K562 (cell line): ENCODE measurements around the gene FOS. TPM values are rescaled to one million over a fixed set of nuclear protein-coding genes. Genes with fewer than 3 reads are reported as not detected.
"Not testable (repeated sequence)": the region's sequence is repeated elsewhere in the genome, so short reads cannot be mapped to it uniquely, and the experiment has no call there.

ENCODE experiments used
- ATAC-seq: fragments of 200-7000 bp; cut with Tn5 transposase; 3 replicates; pipeline ENCODE4 v1.9.1; 2020; ENCODE audit warnings: moderate library complexity
- BruUV-seq: library from RNA; stranded (reverse); fragments of 400-500 nt; replicated peaks from 2 replicates; lab custom pipeline; 2021; lab: Mats Ljungman, UMichigan
- CTCF ChIA-PET: fragments of 300-600 bp; formaldehyde crosslinking; extraction: SDS; loops from one replicate; lab custom pipeline; 2021; ENCODE audit warnings: low intra/inter-chr PET ratio; lab: Yijun Ruan, JAX
- POLR2A ChIA-PET: fragments of 300-600, 350-650 bp; sonication (Branson Sonifier 250); formaldehyde crosslinking; extraction: SDS; loops from one replicate; lab custom pipeline; 2021; ENCODE audit warnings: antibody characterized with exemption, inconsistent platforms; lab: Yijun Ruan, JAX
- DNase-seq, 4 experiments: peaks; one replicate each; pipeline versions ENCODE4 v3.0.0 to v3.0.0-alpha.2; 2011 to 2018; ENCODE audit warnings: low spot score in 3 of 4, mixed read lengths in 3 of 4; ENCODE audit errors: extremely low read depth in 1 of 4
- FAIRE-seq: peaks from 2 replicates; lab custom pipeline; 2011; peaks lifted over from hg19 to GRCh38; lab: Jason Lieb, UNC
- H2AFZ ChIP-seq: 2 replicates; pipeline ENCODE4 v1.6.0; 2011; ENCODE audit warnings: low read depth, low read length, control low read depth, inconsistent platforms
- H3K27ac ChIP-seq: fragments of 200-600 bp; 3 replicates; pipeline ENCODE4 v1.8.0; 2011; ENCODE audit warnings: low read depth, mild to moderate bottlenecking, control low read depth, inconsistent platforms, low read length, moderate library complexity, mixed read lengths; ENCODE audit errors: extremely low read depth
- H3K27me3 ChIP-seq, 2 experiments: fragments of 300-600 bp in 1 of 2; 2 replicates in 1 of 2; 3 replicates in 1 of 2; pipeline versions ENCODE4 v1.6.0 to v1.8.0; 2011; ENCODE audit warnings: inconsistent platforms in 2 of 2, low read length in 2 of 2, mild to moderate bottlenecking in 1 of 2, mixed read lengths in 1 of 2, moderate library complexity in 1 of 2; ENCODE audit not compliant: control insufficient read depth in 2 of 2, insufficient read depth in 2 of 2
- H3K36me3 ChIP-seq: fragments of 300-600 bp; 3 replicates; pipeline ENCODE4 v1.8.0; 2011; ENCODE audit warnings: mild to moderate bottlenecking, low read length, inconsistent platforms; ENCODE audit not compliant: control insufficient read depth, insufficient read depth
- H3K4me1 ChIP-seq, 2 experiments: fragments of 200-600 bp in 1 of 2; replicated peaks in 1 of 2; 2 replicates in 1 of 2; 3 replicates in 1 of 2; pipeline versions ENCODE4 v1.5.1 to v1.8.0; 2011; ENCODE audit warnings: inconsistent platforms in 2 of 2, low read length in 2 of 2, mild to moderate bottlenecking in 1 of 2, mixed read lengths in 1 of 2, moderate library complexity in 1 of 2; ENCODE audit not compliant: control insufficient read depth in 2 of 2, insufficient read depth in 2 of 2
- H3K4me2 ChIP-seq: 2 replicates; pipeline ENCODE4 v1.6.1; 2011; ENCODE audit warnings: low read length, control low read depth, inconsistent platforms, mixed read lengths; ENCODE audit not compliant: insufficient read depth
- H3K4me3 ChIP-seq: fragments of 200-600 bp; sonication (generic), shearing (Covaris generic); 2 replicates; pipeline ENCODE4 v1.5.1; 2016; ENCODE audit warnings: control low read depth, inconsistent platforms
- H3K79me2 ChIP-seq: fragments of 200-600 bp; 3 replicates; pipeline ENCODE4 v1.8.0; 2011; ENCODE audit warnings: low read length, inconsistent platforms; ENCODE audit not compliant: control insufficient read depth, insufficient read depth
- H3K9ac ChIP-seq, 2 experiments: 2 replicates each; pipeline versions ENCODE4 v1.6.0 to v1.6.1; 2011; ENCODE audit warnings: low read depth in 2 of 2, low read length in 2 of 2, control low read depth in 1 of 2, inconsistent platforms in 1 of 2, mild to moderate bottlenecking in 1 of 2, mixed read lengths in 1 of 2; ENCODE audit not compliant: insufficient read depth in 1 of 2
- H3K9me1 ChIP-seq: one replicate; pipeline ENCODE4 v1.6.0; 2011; ENCODE audit warnings: inconsistent platforms, mild to moderate bottlenecking, low read length, moderate library complexity; ENCODE audit not compliant: control insufficient read depth, insufficient read depth
- H3K9me3 ChIP-seq: replicated peaks from 2 replicates; pipeline ENCODE4 v1.5.1; 2011; ENCODE audit warnings: low read depth, low read length, inconsistent platforms; ENCODE audit not compliant: control insufficient read depth, insufficient read depth
- H4K20me1 ChIP-seq: replicated peaks from 2 replicates; pipeline ENCODE4 v1.6.1; 2011; ENCODE audit warnings: low read length, inconsistent platforms, mixed read lengths; ENCODE audit not compliant: control insufficient read depth, insufficient read depth
- WGBS: fragments of 100-300 bp; shearing (Covaris generic); methylation state at CpG from one replicate; pipeline ENCODE4 v1.1.6; 2016; ENCODE audit warnings: low coverage, mixed read lengths; ENCODE audit not compliant: insufficient coverage; ENCODE audit errors: missing lambda C conversion rate; 5-methylcytosine and 5-hydroxymethylcytosine counted together
- in situ Hi-C: fragments of 300-500 bp; cut with MboI; formaldehyde crosslinking; loops from 4 replicates; pipeline ENCODE4 v1.15.0; 2018; ENCODE audit warnings: inconsistent platforms, mixed read lengths
- intact Hi-C: fragments of 100-400 bp; cut with micrococcal nuclease; formaldehyde crosslinking; loops from 2 replicates; pipeline ENCODE4 v1.14.2; 2022
- polyA plus RNA-seq, 8 experiments: library from polyadenylated mRNA; depleted of rRNA in 4 of 8; stranded (reverse) in 5 of 8; unstranded in 3 of 8; fragments of >200 nt; fragmentation: Nextera tagmentation in 2 of 8; fragmentation: Illumina TruSeq in 1 of 8; extraction: Ambion mirVana in 2 of 8; extraction: Trizol in 1 of 8; gene quantifications; 2 replicates each; pipeline versions ENCODE4 v1.2.1 to v1.2.3, GENCODE V29; 2011 to 2014; ENCODE audit warnings: inconsistent platforms in 1 of 8, missing spikeins in 1 of 8
- total RNA-seq, 7 experiments: library from RNA; depleted of rRNA in 6 of 7; stranded (reverse); fragments of >200 nt in 6 of 7; fragmentation: Illumina TruSeq in 2 of 7; extraction: Trizol in 2 of 7; gene quantifications; 2 replicates each; pipeline versions ENCODE4 v1.2.1 to v1.2.3, GENCODE V29; 2011 to 2021; ENCODE audit warnings: low replicate concordance in 1 of 7

The FOS gene
- total and polyA plus RNA-seq, 9 of the 15 experiments (the other 6 are each of a cell fraction or from before 2014, with no cell fraction given): 0.54 to 13.8 (median 8.9) TPM

- not testable (repeated sequence) for H3K79me2 ChIP-seq, H3K4me3 ChIP-seq, ATAC-seq, H2AFZ ChIP-seq, H3K9me1 ChIP-seq, DNase-seq, H3K9me3 ChIP-seq, H3K36me3 ChIP-seq, H3K9ac ChIP-seq, H3K4me2 ChIP-seq, H3K27ac ChIP-seq, FAIRE-seq, H3K4me1 ChIP-seq, H4K20me1 ChIP-seq, BruUV-seq
- ChIA-PET CTCF (interaction anchor here (3.7 kb wide), 1 partner anchor 180 kb away, joined by 38 read pairs; no protein-coding TSS in a partner anchor), POLR2A (interaction anchor here (0.6 to 1.1 kb wide), 2 partner anchors 25 to 122 kb away, joined by 3 read pairs; no protein-coding TSS in a partner anchor)
- intact Hi-C loops (loop anchor here (10.0 kb wide), 3 partner anchors 346 to 394 kb away; no protein-coding TSS in a partner anchor), in situ Hi-C loops (loop anchor here (10.0 kb wide), 2 partner anchors 256 to 444 kb away; no protein-coding TSS in a partner anchor)
- peaks cover under 1 to 10% of the 10 kb centered on the region in 2 experiments; a peak in 3 of 5 replicates for H3K27me3 ChIP-seq
- 0% methylated on average over 4 of the region's 7 CpGs for WGBS
Observed at GRCh38 chr14:75308991-75309390, 30.4 kb downstream of the FOS start.

GRCh38 chr14:75309561-75309960 lies 30.9 kb downstream of the FOS start:
- FAIRE-seq: not testable (repeated sequence)

More at GRCh38 chr14:75309561-75309960, 30.9 kb downstream of the FOS start:
- H3K27me3 ChIP-seq: peaks cover 2 to 11% of the 10 kb centered on the region in 2 experiments; a peak in 3 of 5 replicates
- H3K9ac ChIP-seq, H3K9me1 ChIP-seq, H4K20me1 ChIP-seq, POLR2A ChIA-PET, H3K4me1 ChIP-seq, H3K9me3 ChIP-seq, H3K4me3 ChIP-seq, H3K36me3 ChIP-seq, BruUV-seq, ATAC-seq, H3K79me2 ChIP-seq, H2AFZ ChIP-seq, DNase-seq, H3K4me2 ChIP-seq, H3K27ac ChIP-seq, CTCF ChIA-PET: not testable (repeated sequence)
- intact Hi-C loops (loop anchor here (10.0 kb wide), 3 partner anchors 345 to 395 kb away; no protein-coding TSS in a partner anchor), in situ Hi-C loops (loop anchor here (10.0 kb wide), 2 partner anchors 255 to 445 kb away; no protein-coding TSS in a partner anchor)
- WGBS: 24% methylated on average over 13 of the region's 14 CpGs
